Adrenal gland (tissue), 5 donors: Measurements from ENCODE around the gene PTH2R.

ENCODE experiments used
- CTCF ChIP-seq, 6 experiments: fragments of 450-650 bp in 4 of 6; fragments of 200-600 bp in 2 of 6; sonication (generic) in 1 of 6; IDR thresholded peaks; 1 replicate in 5 of 6; 2 replicates in 1 of 6; pipeline versions ENCODE4 v1.5.1 to v1.8.0; 2016 to 2021; ENCODE audit warnings: antibody characterized with exemption in 6 of 6, mild to moderate bottlenecking in 2 of 6, moderate library complexity in 1 of 6
- POLR2A ChIP-seq, 2 donors: fragments of 450-650 bp; IDR thresholded peaks; one replicate each; pipeline ENCODE4 v1.6.1; 2017; ENCODE audit warnings: antibody characterized with exemption in 2 of 2, mild to moderate bottlenecking in 2 of 2, moderate library complexity in 1 of 2
- donor health status: DM: no; HTN: no; CAD: no.

GRCh38 chr2:208479342-208479741, 72.8 kb downstream of the PTH2R start:
- no peak for TF ChIP-seq POLR2A (IDR thresholded peaks at IDR 0.05)
- TF ChIP-seq CTCF (IDR thresholded peaks at IDR 0.05), result no peak
